Adipose tissue (tissue), 3 donors: ENCODE results near the gene RPP38. TPM values are rescaled to one million over a fixed set of nuclear protein-coding genes. Genes with fewer than 3 reads are reported as not detected.

Experiments used
- H3K27ac ChIP-seq: one replicate; pipeline ENCODE4 v1.5.1; 2013; ENCODE audit warnings: low read depth, low read length
- WGBS, 3 donors: extraction: QIAGEN DNeasy Blood & Tissue Kit; methylation state at CpG; one replicate each; pipeline ENCODE4 v1.1.7; 2013; 5-methylcytosine and 5-hydroxymethylcytosine counted together
- polyA plus RNA-seq, 3 donors: library from polyadenylated mRNA; stranded (reverse); fragments of 200-250 nt; gene quantifications; one replicate each; pipeline ENCODE4 v1.2.3, GENCODE V29; 2013
- donor health status: healthy with polysubstance abuse.
- donor health status: Bipolar disorder and iron deficiency.
- donor health status: healthy.

The RPP38 gene
- polyA plus RNA-seq, 3 donors: 8.3 to 14.5 (median 11.8) TPM

DNA sequence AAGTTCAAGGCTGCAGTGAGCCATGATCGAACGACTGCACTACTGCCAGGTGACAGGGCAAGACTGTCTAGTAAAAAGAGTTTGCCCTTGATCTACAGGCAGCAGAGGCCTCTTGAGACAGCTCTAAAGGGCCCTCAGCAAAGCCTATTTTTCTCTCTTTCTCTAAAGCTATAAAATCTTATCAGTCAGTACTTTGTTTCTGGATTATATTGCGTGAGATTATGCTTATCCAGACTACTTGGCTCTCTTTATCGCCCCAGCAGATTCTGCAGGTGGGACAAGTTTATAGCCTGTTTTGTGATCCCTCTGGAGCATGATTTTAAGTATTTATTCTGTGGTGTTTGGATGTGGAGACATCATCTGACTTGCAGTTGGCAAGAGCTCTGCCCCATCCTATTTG is 2.7 kb downstream of the RPP38 start:
- 50 to 91% (median 81%) methylated on average over 4 of the region's 4 CpGs for WGBS, 3 donors

DNA sequence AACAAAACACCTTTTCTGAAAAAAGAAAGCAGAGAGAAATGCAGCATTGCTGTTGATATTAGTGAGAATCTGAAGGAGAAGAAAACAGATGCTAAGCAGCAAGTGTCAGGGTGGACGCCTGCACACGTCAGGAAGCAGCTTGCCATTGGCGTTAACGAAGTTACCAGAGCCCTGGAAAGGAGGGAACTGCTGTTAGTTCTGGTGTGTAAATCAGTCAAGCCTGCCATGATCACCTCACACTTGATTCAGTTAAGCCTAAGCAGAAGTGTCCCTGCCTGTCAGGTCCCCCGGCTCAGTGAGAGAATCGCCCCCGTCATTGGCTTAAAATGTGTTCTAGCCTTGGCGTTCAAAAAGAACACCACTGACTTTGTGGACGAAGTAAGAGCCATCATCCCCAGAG is 6.4 kb downstream of the RPP38 start:
- H3K27ac ChIP-seq: no peak overlapping the region
- 83 to 88% (median 87%) methylated on average over 9 of the region's 9 CpGs for WGBS, 3 donors

More for the DNA sequence above, 2.7 kb downstream of the RPP38 start:
- H3K27ac ChIP-seq: no peak overlapping the region

DNA sequence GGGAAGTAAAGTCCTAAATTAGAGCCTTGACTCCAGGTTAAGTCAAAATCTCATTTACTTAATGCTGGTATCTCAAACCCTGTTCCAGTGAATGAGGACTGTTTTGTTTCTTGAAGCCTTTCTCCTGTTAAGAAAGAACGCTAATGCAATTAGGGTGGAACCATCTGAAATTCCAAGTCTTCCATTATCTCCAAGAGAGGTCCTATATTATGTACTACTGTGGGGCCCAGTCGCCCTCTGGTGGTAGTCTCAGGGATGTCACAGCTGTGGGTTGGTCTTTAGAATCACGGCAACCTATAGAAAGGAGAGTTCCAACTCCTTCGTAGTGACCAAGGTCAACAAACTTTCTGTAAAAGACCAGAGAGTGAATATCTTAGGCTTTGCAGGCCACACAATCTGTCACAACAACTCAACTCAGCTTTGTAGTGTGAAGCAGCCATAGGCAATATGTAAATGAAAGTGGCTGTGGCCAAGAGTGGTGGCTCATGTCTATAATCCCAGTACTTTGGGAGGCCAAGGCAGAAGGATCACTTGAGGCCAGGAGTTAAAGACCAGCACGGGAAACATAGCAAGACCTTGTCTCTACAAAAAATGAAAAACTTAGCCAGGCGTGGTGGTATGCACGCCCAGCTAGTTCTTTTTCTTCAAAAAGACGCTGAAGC is 9.3 kb downstream of the RPP38 start:
- no peak overlapping the region for H3K27ac ChIP-seq
- WGBS, 3 donors: 48 to 53% (median 50%) methylated on average over 8 of the region's 8 CpGs

GRCh38 chr10:15112657-15113056 is 15.5 kb downstream of the RPP38 start:
- H3K27ac ChIP-seq: no peak overlapping the region
- 94 to 96% (median 95%) methylated on average over 13 of the region's 13 CpGs for WGBS, 3 donors

- 94 to 97% (median 95%) methylated on average over 4 of the region's 4 CpGs for WGBS, 3 donors
- no peak overlapping the region for H3K27ac ChIP-seq
Observed at GRCh38 chr10:15113766-15114165, 16.6 kb downstream of the RPP38 start.

DNA sequence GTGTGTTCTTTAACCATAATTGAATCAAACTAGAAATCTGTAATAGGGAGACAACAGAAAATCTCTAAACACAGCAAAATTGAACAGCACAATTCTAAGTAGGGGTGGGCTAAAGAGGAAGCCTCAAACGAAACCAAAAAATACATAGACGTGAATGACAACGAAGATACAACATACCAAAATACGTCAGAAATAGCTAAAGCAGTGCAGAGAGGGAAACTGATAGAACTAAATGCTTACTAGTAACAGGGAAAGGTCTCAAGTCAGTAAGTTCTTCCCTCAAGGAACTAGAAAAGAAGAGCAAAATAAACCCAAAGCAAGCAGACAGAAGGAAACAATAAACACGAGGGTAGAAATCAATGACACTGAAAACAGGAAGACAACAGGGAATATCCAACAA is 19.1 kb downstream of the RPP38 start:
- H3K27ac ChIP-seq: no peak overlapping the region
- 89 to 96% (median 96%) methylated on average over 5 of the region's 5 CpGs for WGBS, 3 donors

DNA sequence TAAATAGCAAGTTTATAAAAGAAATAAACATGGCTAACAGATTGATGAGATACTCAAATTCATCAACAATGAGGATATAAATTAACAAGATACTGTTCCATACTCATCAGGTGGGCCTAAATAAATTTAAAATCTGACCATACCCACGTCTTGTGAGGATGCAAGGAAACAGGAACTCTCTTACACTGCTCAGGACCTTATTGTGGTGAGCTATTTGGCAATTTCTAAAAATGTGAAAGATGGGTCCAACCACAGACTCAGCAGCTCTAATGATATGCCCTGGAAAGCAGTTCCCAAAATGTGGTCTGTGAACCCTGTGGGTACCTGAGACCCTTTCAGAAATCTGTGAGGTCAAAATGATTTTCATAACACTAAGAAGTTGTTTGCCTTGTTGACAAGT is 21.5 kb downstream of the RPP38 start:
- 63 to 88% (median 72%) methylated on average over 1 of the region's 1 CpG for WGBS, 3 donors

GRCh38 chr10:15120523-15120922 is 23.4 kb downstream of the RPP38 start:
- WGBS, 3 donors: 93 to 94% (median 94%) methylated on average over 5 of the region's 5 CpGs
- no peak overlapping the region for H3K27ac ChIP-seq

More for the DNA sequence above, 21.5 kb downstream of the RPP38 start:
- H3K27ac ChIP-seq: no peak overlapping the region

GRCh38 chr10:15121707-15122106 is 24.6 kb downstream of the RPP38 start:
- no peak overlapping the region for H3K27ac ChIP-seq
- WGBS, 3 donors: 96 to 100% (median 100%) methylated on average over 1 of the region's 1 CpG

DNA sequence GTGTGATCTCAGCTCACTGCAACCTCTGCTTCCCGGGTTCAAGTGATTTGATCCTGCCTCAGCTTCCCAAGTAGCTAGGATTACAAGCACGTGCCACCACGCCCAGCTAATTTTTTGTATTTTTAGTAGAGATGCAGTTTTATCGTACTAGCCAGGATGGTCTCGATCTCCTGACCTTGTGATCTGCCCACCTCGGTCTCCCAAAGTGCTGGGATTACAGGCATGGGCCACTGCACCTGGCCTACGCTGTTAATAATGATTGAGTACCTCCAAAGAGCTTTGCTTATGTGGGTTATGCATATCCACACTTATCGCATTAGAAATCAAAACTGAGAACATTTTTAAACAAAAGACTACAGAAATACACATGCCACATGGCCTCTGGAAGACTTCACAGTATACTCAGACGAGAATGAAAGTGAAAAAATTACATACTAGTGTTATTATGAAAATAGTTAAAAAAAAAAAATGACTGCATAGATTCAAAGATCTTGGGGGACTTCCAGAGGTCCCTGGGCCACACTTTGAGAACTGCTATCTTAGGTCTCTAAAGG is 25.4 kb downstream of the RPP38 start:
- WGBS, 3 donors: 90 to 93% (median 93%) methylated on average over 9 of the region's 9 CpGs
- H3K27ac ChIP-seq: no peak overlapping the region

DNA sequence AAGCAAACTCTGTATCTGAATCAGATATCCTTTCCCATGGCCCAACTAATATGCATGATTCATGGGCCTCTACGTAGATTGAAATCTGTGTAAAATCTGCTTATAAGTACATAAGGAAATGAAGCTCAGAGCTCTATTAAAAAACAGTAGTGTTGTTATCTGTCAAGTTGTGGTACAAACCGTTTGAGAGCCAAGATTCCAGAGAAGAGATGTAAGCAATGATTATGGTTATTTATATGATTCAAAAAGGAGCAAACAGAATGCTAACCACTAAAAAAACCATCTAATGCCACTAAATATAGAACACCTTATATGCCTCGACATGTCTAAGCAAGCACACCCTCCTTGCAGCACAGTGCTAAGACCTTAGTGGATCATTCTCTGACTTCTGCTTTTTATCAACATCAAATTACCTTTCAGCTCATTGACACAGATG is 26.6 kb downstream of the RPP38 start:
- 63 to 73% (median 72%) methylated on average over 3 of the region's 3 CpGs for WGBS, 3 donors
- H3K27ac ChIP-seq: no peak overlapping the region

GRCh38 chr10:15124190-15124589 is 27.0 kb downstream of the RPP38 start:
- 96 to 98% (median 96%) methylated on average over 9 of the region's 9 CpGs for WGBS, 3 donors
- no peak overlapping the region for H3K27ac ChIP-seq

- 85 to 92% (median 88%) methylated on average over 3 of the region's 3 CpGs for WGBS, 3 donors
Observed at GRCh38 chr10:15124908-15125307, 27.8 kb downstream of the RPP38 start.

GRCh38 chr10:15131330-15131729 is 34.2 kb downstream of the RPP38 start:
- 97 to 100% (median 97%) methylated on average over 5 of the region's 5 CpGs for WGBS, 3 donors

More at GRCh38 chr10:15124908-15125307, 27.8 kb downstream of the RPP38 start:
- H3K27ac ChIP-seq: no peak overlapping the region

GRCh38 chr10:15136129-15137035 is 39.2 kb downstream of the RPP38 start:
- no peak overlapping the region for H3K27ac ChIP-seq
- 90 to 94% (median 92%) methylated on average over 11 of the region's 11 CpGs for WGBS, 3 donors

More at GRCh38 chr10:15131330-15131729, 34.2 kb downstream of the RPP38 start:
- H3K27ac ChIP-seq: no peak overlapping the region

DNA sequence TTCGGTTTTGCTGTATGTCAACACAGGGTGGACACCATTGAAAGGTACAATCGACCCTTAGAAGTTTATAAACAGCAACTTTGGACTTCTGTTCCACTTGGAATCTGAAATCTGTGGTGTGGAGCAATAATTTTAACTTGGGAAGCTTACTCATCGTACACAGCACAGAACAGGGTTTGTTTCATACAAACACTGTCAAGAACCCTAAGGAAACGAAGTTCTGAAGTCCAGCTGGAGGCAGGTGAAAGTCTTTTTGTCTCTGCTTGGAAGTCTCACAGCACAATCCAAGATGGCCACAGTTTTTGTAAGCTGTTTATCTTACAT is 39.8 kb downstream of the RPP38 start:
- H3K27ac ChIP-seq: no peak overlapping the region
- WGBS, 3 donors: 80 to 88% (median 82%) methylated on average over 4 of the region's 4 CpGs

DNA sequence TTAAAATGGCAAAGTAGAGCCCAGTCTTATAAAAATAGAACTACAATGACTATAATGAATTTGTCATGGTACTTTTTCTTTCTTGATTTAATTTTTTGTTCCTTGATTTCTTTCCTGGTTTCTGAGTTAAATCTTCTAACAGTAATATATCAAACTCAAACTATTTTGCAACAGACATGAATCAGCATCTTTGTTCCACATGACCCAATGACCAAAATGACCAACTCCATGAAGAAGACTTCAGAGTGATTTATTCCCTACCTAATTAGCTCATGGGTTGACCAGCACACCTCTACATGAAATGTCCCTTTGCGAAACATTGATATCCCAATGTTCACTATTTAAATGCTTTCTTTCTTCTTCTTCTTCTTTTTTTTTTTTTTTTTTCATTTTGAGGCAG is 40.5 kb downstream of the RPP38 start:
- no peak overlapping the region for H3K27ac ChIP-seq
- 94 to 98% (median 97%) methylated on average over 1 of the region's 1 CpG for WGBS, 3 donors

DNA sequence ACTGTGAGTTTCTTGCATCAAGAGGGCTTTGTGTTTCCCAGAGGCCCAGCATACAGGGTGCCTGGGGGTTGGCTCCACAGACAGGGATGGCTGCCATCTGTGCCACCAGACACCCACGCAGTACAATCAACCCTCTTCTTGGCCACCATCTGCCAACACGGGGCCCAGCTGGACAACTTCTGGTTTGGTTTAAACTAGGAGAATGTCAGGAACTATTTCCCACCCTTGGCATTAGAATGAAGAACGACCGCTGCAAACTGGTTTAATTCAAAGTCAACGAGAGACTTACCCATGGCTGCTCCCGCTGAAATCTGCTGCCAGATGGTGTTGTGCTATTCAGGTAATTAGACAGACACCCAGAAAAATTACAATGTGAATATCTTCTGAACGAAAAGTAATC is 43.5 kb downstream of the RPP38 start:
- WGBS, 3 donors: 90 to 95% (median 94%) methylated on average over 7 of the region's 7 CpGs
- no peak overlapping the region for H3K27ac ChIP-seq
